Esophagus squamous epithelium (tissue), 4 donors: ENCODE results near the gene SCART1.

ENCODE experiments used
- CTCF ChIP-seq, 6 experiments: fragments of 450-650 bp in 4 of 6; fragments of 200-600 bp in 2 of 6; sonication (generic) in 2 of 6; IDR thresholded peaks; one replicate each; pipeline ENCODE4 v1.5.1; 2016 to 2019; ENCODE audit warnings: antibody characterized with exemption in 6 of 6, mild to moderate bottlenecking in 4 of 6, moderate library complexity in 4 of 6
- POLR2A ChIP-seq, 4 donors: fragments of 450-650 bp; IDR thresholded peaks; one replicate each; pipeline ENCODE4 v1.6.1; 2017; ENCODE audit warnings: antibody characterized with exemption in 4 of 4, mild to moderate bottlenecking in 4 of 4, moderate library complexity in 3 of 4

- TF ChIP-seq CTCF (IDR thresholded peaks at IDR 0.05) (no peak), POLR2A (IDR thresholded peaks at IDR 0.05) (no peak)
Observed at GRCh38 chr10:133452453-133452852, 1.3 kb upstream of the SCART1 start.
